DMS 273 (cell line): ENCODE measurements around the gene MRPL27.

Source experiments
- DNase-seq: peaks from one replicate; lab custom pipeline; 2025; ENCODE audit not compliant: unreplicated experiment; lab: John Stamatoyannopoulos, UW

MRPL27 gene

GRCh38 chr17:50319306-50320004 lies 53.5 kb downstream of the MRPL27 start:
- DNase-seq = peak; percentile 59

- peak; percentile 95 for DNase-seq
These were observed 54.3 kb downstream of the MRPL27 start for GRCh38 chr17:50318501-50319285.
